ENCODE results near the gene CLUH.

Gene CLUH

GRCh38 chr17:2711608-2712299 is at the start of gene CLUH:
TSS of gene CLUH (minus strand) at chr17:2711764. CDS start at chr17:2711661, 103 bp downstream.
- FAIRE-seq = peak; percentile 99
- DNase-seq (ENCODE audit: insufficient read length, low spot score) = peak; percentile 99

GRCh38 chr17:2758870-2759269 is 47.3 kb upstream of the CLUH start:
- FAIRE-seq = no peak

GRCh38 chr17:2755891-2756724 is 44.5 kb upstream of the CLUH start:
- FAIRE-seq (no peak), DNase-seq (ENCODE audit: insufficient read length, low spot score) (no peak)

More at GRCh38 chr17:2758870-2759269, 47.3 kb upstream of the CLUH start:
- no peak for DNase-seq (ENCODE audit: insufficient read length, low spot score)

GRCh38 chr17:2751491-2751890 is 39.9 kb upstream of the CLUH start:
- no peak for FAIRE-seq

GRCh38 chr17:2750721-2751120 is 39.2 kb upstream of the CLUH start:
- FAIRE-seq (no peak), DNase-seq (ENCODE audit: insufficient read length, low spot score) (no peak)

More at GRCh38 chr17:2751491-2751890, 39.9 kb upstream of the CLUH start:
- DNase-seq (ENCODE audit: insufficient read length, low spot score) = no peak

GRCh38 chr17:2749784-2750181 is 38.2 kb upstream of the CLUH start:
- FAIRE-seq = peak; percentile 90
- DNase-seq (ENCODE audit: insufficient read length, low spot score) = peak; percentile 91

GRCh38 chr17:2749058-2749783 is 37.7 kb upstream of the CLUH start, which contains the start of gene CCDC92B:
TSS of gene CCDC92B (minus strand) at chr17:2749652. CDS start at chr17:2735145, 14,507 bp downstream.
- DNase-seq (ENCODE audit: insufficient read length, low spot score) = no peak
- FAIRE-seq = no peak

- FAIRE-seq = no peak
- DNase-seq (ENCODE audit: insufficient read length, low spot score) = no peak
Observed at GRCh38 chr17:2745317-2746037, 33.9 kb upstream of the CLUH start.

GRCh38 chr17:2737693-2738092 is 26.1 kb upstream of the CLUH start:
- FAIRE-seq (no peak), DNase-seq (ENCODE audit: insufficient read length, low spot score) (no peak)

GRCh38 chr17:2736956-2737355 is 25.4 kb upstream of the CLUH start:
- no peak for FAIRE-seq
- DNase-seq (ENCODE audit: insufficient read length, low spot score) = no peak

GRCh38 chr17:2735896-2736295 is 24.3 kb upstream of the CLUH start:
- FAIRE-seq (no peak), DNase-seq (ENCODE audit: insufficient read length, low spot score) (no peak)

GRCh38 chr17:2734939-2735338 is 23.4 kb upstream of the CLUH start:
- DNase-seq (ENCODE audit: insufficient read length, low spot score) = no peak
- no peak for FAIRE-seq

GRCh38 chr17:2731807-2732206 is 20.2 kb upstream of the CLUH start:
- FAIRE-seq = no peak
- DNase-seq (ENCODE audit: insufficient read length, low spot score) = no peak

GRCh38 chr17:2730764-2731353 is 19.3 kb upstream of the CLUH start:
- DNase-seq (ENCODE audit: insufficient read length, low spot score) (no peak), FAIRE-seq (no peak)

GRCh38 chr17:2724784-2725164 is 13.2 kb upstream of the CLUH start:
- no peak for FAIRE-seq
- no peak for DNase-seq (ENCODE audit: insufficient read length, low spot score)

- FAIRE-seq = no peak
- DNase-seq (ENCODE audit: insufficient read length, low spot score) = no peak
Observed at GRCh38 chr17:2723997-2724783, 12.6 kb upstream of the CLUH start.

GRCh38 chr17:2723505-2723996 is 12.0 kb upstream of the CLUH start:
- DNase-seq (ENCODE audit: insufficient read length, low spot score) (no peak), FAIRE-seq (no peak)

- no peak for DNase-seq (ENCODE audit: insufficient read length, low spot score)
- FAIRE-seq = no peak
Observed at GRCh38 chr17:2722611-2723010, 11.0 kb upstream of the CLUH start.

- no peak for FAIRE-seq
- DNase-seq (ENCODE audit: insufficient read length, low spot score) = no peak
Observed at GRCh38 chr17:2721603-2722002, 10.0 kb upstream of the CLUH start.

Data from HTR-8/SVneo (cell line).